Sigmoid colon (tissue), 7 donors: ENCODE data around the gene PACS2. TPM values are rescaled to one million over a fixed set of nuclear protein-coding genes. Genes with fewer than 3 reads are reported as not detected.

ENCODE experiments used
- DNase-seq: peaks from one replicate; pipeline ENCODE4 v3.0.0-alpha.2; 2019
- H3K27ac ChIP-seq, 4 donors: fragments of 200-600 bp; sonication (generic); one replicate each; pipeline ENCODE4 v1.5.1; 2016 to 2019; ENCODE audit warnings: mild to moderate bottlenecking in 1 of 4
- H3K27me3 ChIP-seq, 3 donors: fragments of 200-600 bp; sonication (generic); one replicate each; pipeline ENCODE4 v1.5.1; 2019; ENCODE audit warnings: mild to moderate bottlenecking in 1 of 3
- H3K36me3 ChIP-seq, 4 donors: fragments of 200-600 bp; sonication (generic); one replicate each; pipeline ENCODE4 v1.5.1; 2016 to 2019
- H3K4me1 ChIP-seq, 4 donors: fragments of 200-600 bp; sonication (generic); one replicate each; pipeline ENCODE4 v1.5.1; 2017 to 2019
- H3K4me3 ChIP-seq, 4 donors: fragments of 200-600 bp; sonication (generic); one replicate each; pipeline ENCODE4 v1.5.1; 2017 to 2019; ENCODE audit warnings: mild to moderate bottlenecking in 2 of 4, moderate library complexity in 1 of 4
- H3K9me3 ChIP-seq, 4 donors: fragments of 200-600 bp in 3 of 4; sonication (generic) in 3 of 4; one replicate each; pipeline versions ENCODE4 v1.5.1 to v1.6.1; 2013 to 2019
- CTCF ChIP-seq, 4 experiments: fragments of 450-650 bp in 3 of 4; fragments of 200-600 bp in 1 of 4; IDR thresholded peaks; one replicate each; pipeline ENCODE4 v1.5.1; 2016 to 2019; ENCODE audit warnings: antibody characterized with exemption in 4 of 4, mild to moderate bottlenecking in 3 of 4, moderate library complexity in 2 of 4
- EP300 ChIP-seq, 4 donors: sonication (generic); formaldehyde crosslinking; IDR thresholded peaks; one replicate each; pipeline ENCODE4 v1.6.1; 2017; ENCODE audit warnings: antibody characterized with exemption in 4 of 4
- POLR2A ChIP-seq, 2 donors: fragments of 450-650 bp; IDR thresholded peaks; one replicate each; pipeline ENCODE4 v1.6.1; 2016; ENCODE audit warnings: antibody characterized with exemption in 2 of 2, mild to moderate bottlenecking in 2 of 2, moderate library complexity in 2 of 2
- POLR2AphosphoS5 ChIP-seq, 4 donors: sonication (generic); formaldehyde crosslinking; IDR thresholded peaks; one replicate each; pipeline ENCODE4 v1.6.1; 2017; ENCODE audit warnings: antibody characterized with exemption in 4 of 4
- whole genome bisulfite sequencing, 2 donors: extraction: QIAGEN DNeasy Blood & Tissue Kit; methylation state at CpG; one replicate each; pipeline ENCODE4 v1.1.7; 2013; 5-methylcytosine and 5-hydroxymethylcytosine counted together
- intact Hi-C: fragments of 100-400 bp; cut with DNase I; formaldehyde crosslinking; loops from one replicate; pipeline ENCODE4 v1.15.1; 2023
- polyA plus RNA-seq, 3 donors: library from polyadenylated mRNA; stranded (reverse); fragments of 200-250 nt; gene quantifications; one replicate each; pipeline ENCODE4 v1.2.3, GENCODE V29; 2013
- total RNA-seq, 4 donors: library from RNA; depleted of rRNA; stranded (reverse); fragments of >200 nt; gene quantifications; one replicate each; pipeline ENCODE4 v1.1.0, GENCODE V29; 2016
- donor health status: healthy with polysubstance abuse.
- donor health status: Bipolar disorder and iron deficiency.
- donor health status: healthy.

Gene PACS2
- total and polyA plus RNA-seq, 7 donors: 19.8 to 90.6 (median 46.7) TPM

- Histone ChIP-seq H3K36me3 (peaks cover 11 to 78% (median 38%) of the 10 kb centered on the region in 4 donors), H3K27me3 (no peaks in the 10 kb centered on the region), H3K4me3 (no peak overlapping the region), H3K4me1 (peaks cover 0 to 14% (median 10%) of the 10 kb centered on the region in 4 donors), H3K9me3 (no peaks in the 10 kb centered on the region), H3K27ac (no peak overlapping the region)
- no peak for TF ChIP-seq EP300 (IDR thresholded peaks at IDR 0.05)
- DNase-seq: no peak
- 96% methylated on average over 19 of the region's 19 CpGs for WGBS, 2 donors
- intact Hi-C loops: no loop called here
Observed at GRCh38 chr14:105385322-105385637, 70.7 kb downstream of the PACS2 start.

- Histone ChIP-seq H3K4me1 (peaks cover 0 to 18% (median 13%) of the 10 kb centered on the region in 4 donors), H3K9me3 (no peaks in the 10 kb centered on the region), H3K27me3 (no peaks in the 10 kb centered on the region), H3K4me3 (no peak overlapping the region), H3K36me3 (peaks cover 11 to 74% (median 37%) of the 10 kb centered on the region in 4 donors), H3K27ac (no peak overlapping the region)
- 91 to 92% methylated on average over 22 of the region's 22 CpGs for WGBS, 2 donors
- intact Hi-C loops: no loop called here
- TF ChIP-seq CTCF (IDR thresholded peaks at IDR 0.05) (no peak), EP300 (IDR thresholded peaks at IDR 0.05) (no peak), POLR2AphosphoS5 (IDR thresholded peaks at IDR 0.05) (no peak), POLR2A (IDR thresholded peaks at IDR 0.05) (no peak)
- DNase-seq: no peak
Observed at GRCh38 chr14:105385698-105386365, 71.3 kb downstream of the PACS2 start.

- H3K27me3 ChIP-seq: no peaks in the 10 kb centered on the region
- no peak overlapping the region for H3K27ac ChIP-seq
- TF ChIP-seq EP300 (IDR thresholded peaks at IDR 0.05) (no peak), POLR2AphosphoS5 (IDR thresholded peaks at IDR 0.05) (no peak), POLR2A (IDR thresholded peaks at IDR 0.05) (no peak), CTCF (IDR thresholded peaks at IDR 0.05) (no peak)
- peaks cover 0 to 18% (median 13%) of the 10 kb centered on the region in 4 donors for H3K4me1 ChIP-seq
- H3K9me3 ChIP-seq: no peaks in the 10 kb centered on the region
- no peak overlapping the region for H3K4me3 ChIP-seq
- intact Hi-C loops: no loop called here
- H3K36me3 ChIP-seq: peaks cover 11 to 73% (median 33%) of the 10 kb centered on the region in 4 donors
- DNase-seq: no peak
- WGBS, 2 donors: 93 to 94% methylated on average over 33 of the region's 33 CpGs
Observed at GRCh38 chr14:105386581-105387529, 72.3 kb downstream of the PACS2 start.

- Histone ChIP-seq H3K27ac (no peak overlapping the region), H3K9me3 (no peaks in the 10 kb centered on the region), H3K27me3 (no peaks in the 10 kb centered on the region), H3K36me3 (peaks cover 11 to 69% (median 29%) of the 10 kb centered on the region in 4 donors), H3K4me3 (no peak overlapping the region), H3K4me1 (peaks cover 0 to 18% (median 13%) of the 10 kb centered on the region in 4 donors)
- WGBS, 2 donors: 93 to 94% methylated on average over 10 of the region's 10 CpGs
- no peak for TF ChIP-seq EP300 (IDR thresholded peaks at IDR 0.05)
- no peak for TF ChIP-seq POLR2A (IDR thresholded peaks at IDR 0.05)
- no peak for TF ChIP-seq POLR2AphosphoS5 (IDR thresholded peaks at IDR 0.05)
- no peak for TF ChIP-seq CTCF (IDR thresholded peaks at IDR 0.05)
- no peak for DNase-seq
- intact Hi-C loops: no loop called here
Observed at GRCh38 chr14:105387530-105387922, 73.0 kb downstream of the PACS2 start.
